Osteocyte (in vitro differentiated cells): ENCODE data around the gene PAFAH2. TPM values are rescaled to one million over a fixed set of nuclear protein-coding genes. Genes with fewer than 3 reads are reported as not detected.

Experiments
- DNase-seq: peaks from one replicate; pipeline ENCODE4 v3.0.0; 2021; ENCODE audit warnings: mixed read lengths; ENCODE audit not compliant: unreplicated experiment; ENCODE audit errors: extremely low spot score
- H3K27ac Mint-ChIP-seq: one replicate; pipeline ENCODE4 v1.8.0; 2021; ENCODE audit warnings: mild to moderate bottlenecking, mixed read lengths; ENCODE audit not compliant: unreplicated experiment
- H3K27me3 Mint-ChIP-seq: one replicate; pipeline ENCODE4 v1.8.0; 2021; ENCODE audit warnings: mixed read lengths; ENCODE audit not compliant: unreplicated experiment
- H3K36me3 Mint-ChIP-seq: one replicate; pipeline ENCODE4 v1.8.0; 2021; ENCODE audit warnings: mixed read lengths; ENCODE audit not compliant: unreplicated experiment
- H3K4me1 Mint-ChIP-seq: one replicate; pipeline ENCODE4 v1.8.0; 2021; ENCODE audit warnings: mixed read lengths; ENCODE audit not compliant: unreplicated experiment
- H3K4me3 Mint-ChIP-seq: one replicate; pipeline ENCODE4 v1.8.0; 2021; ENCODE audit warnings: mild to moderate bottlenecking, moderate library complexity, mixed read lengths; ENCODE audit not compliant: unreplicated experiment
- H3K9me3 Mint-ChIP-seq: one replicate; pipeline ENCODE4 v1.8.0; 2021; ENCODE audit warnings: mixed read lengths; ENCODE audit not compliant: unreplicated experiment
- total RNA-seq: library from RNA; stranded (reverse); gene quantifications from 2 replicates; pipeline ENCODE4 v1.2.1, GENCODE V29; 2021
- TF ChIP-seq, protein P1 (sequence below): fragments of 200-600 bp; sonication (generic); IDR thresholded peaks from 2 replicates; pipeline ENCODE4 v1.5.0; 2021; ENCODE audit warnings: antibody characterized with exemption, mild to moderate bottlenecking, moderate library complexity

PAFAH2 gene
- total RNA-seq, 1 donor from 2014 or later = 10.4 TPM

DNA sequence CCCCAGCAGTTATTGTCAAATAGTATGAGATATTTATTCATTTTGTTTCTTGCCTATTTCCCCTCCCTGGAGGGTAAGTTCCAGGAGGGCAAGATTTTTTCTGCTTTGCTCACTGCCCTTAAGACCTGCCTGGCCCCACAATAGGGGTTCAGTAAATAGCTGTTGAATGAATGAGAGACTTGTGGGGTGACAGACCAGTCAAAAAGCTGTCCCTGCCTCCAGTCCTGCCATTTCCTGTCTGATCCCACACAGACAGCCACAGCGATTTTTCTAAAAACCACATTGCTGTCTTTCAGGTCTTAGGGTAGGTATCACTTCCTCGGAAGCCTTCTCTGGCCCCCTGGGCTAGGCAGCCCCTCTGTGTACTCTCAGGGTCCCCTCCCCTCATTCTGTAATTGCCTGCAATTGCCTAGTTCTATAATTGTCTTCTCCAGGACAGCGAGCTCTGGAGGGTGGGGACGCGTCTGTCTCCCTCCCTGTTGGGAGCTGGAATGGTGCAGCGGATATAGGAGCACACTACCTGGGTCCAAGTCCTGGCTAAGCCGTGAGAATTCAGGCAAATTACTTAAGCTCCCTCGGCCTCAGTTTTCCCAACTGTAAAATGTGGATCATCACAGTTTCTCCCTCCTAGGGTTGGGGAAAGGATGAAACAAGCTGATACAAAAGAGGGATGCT is 21.9 kb upstream of the PAFAH2 start:
- peaks cover 33% of the 10 kb centered on the region for H3K4me1 Mint-ChIP-seq
- DNase-seq = no peak
- no peaks in the 10 kb centered on the region for H3K36me3 Mint-ChIP-seq

DNA sequence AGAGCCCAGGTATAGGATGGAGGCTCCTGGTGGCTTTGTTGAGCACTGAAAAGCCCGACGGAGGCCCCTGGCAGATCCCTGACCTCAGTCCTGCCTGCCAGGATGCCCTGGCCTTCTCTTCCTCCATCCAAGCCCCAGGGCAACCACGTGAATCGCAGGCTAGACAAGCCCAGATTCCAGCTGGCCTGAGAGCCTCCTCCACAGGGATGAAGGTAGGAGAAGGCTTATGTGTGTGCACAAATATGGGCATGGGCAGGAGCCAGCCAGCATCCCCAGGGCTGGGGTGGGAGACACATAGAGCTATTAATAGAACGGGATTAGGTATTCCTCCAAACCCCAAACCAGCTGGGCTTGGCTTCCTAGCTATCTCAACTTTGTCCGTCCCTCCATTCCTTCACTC is 19.7 kb upstream of the PAFAH2 start:
- no peak for DNase-seq
- Mint-ChIP-seq H3K9me3 (no peaks in the 10 kb centered on the region), H3K4me3 (no peak overlapping the region), H3K36me3 (no peaks in the 10 kb centered on the region), H3K27ac (no peak overlapping the region), H3K27me3 (no peaks in the 10 kb centered on the region), H3K4me1 (peaks cover 33% of the 10 kb centered on the region)
- TF ChIP-seq, protein P1, sequence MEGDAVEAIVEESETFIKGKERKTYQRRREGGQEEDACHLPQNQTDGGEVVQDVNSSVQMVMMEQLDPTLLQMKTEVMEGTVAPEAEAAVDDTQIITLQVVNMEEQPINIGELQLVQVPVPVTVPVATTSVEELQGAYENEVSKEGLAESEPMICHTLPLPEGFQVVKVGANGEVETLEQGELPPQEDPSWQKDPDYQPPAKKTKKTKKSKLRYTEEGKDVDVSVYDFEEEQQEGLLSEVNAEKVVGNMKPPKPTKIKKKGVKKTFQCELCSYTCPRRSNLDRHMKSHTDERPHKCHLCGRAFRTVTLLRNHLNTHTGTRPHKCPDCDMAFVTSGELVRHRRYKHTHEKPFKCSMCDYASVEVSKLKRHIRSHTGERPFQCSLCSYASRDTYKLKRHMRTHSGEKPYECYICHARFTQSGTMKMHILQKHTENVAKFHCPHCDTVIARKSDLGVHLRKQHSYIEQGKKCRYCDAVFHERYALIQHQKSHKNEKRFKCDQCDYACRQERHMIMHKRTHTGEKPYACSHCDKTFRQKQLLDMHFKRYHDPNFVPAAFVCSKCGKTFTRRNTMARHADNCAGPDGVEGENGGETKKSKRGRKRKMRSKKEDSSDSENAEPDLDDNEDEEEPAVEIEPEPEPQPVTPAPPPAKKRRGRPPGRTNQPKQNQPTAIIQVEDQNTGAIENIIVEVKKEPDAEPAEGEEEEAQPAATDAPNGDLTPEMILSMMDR = no peak

More for the DNA sequence above, 21.9 kb upstream of the PAFAH2 start:
- TF ChIP-seq, protein P1 = no peak
- Mint-ChIP-seq H3K4me3 (no peak overlapping the region), H3K27me3 (no peaks in the 10 kb centered on the region), H3K27ac (no peak overlapping the region), H3K9me3 (no peaks in the 10 kb centered on the region)

DNA sequence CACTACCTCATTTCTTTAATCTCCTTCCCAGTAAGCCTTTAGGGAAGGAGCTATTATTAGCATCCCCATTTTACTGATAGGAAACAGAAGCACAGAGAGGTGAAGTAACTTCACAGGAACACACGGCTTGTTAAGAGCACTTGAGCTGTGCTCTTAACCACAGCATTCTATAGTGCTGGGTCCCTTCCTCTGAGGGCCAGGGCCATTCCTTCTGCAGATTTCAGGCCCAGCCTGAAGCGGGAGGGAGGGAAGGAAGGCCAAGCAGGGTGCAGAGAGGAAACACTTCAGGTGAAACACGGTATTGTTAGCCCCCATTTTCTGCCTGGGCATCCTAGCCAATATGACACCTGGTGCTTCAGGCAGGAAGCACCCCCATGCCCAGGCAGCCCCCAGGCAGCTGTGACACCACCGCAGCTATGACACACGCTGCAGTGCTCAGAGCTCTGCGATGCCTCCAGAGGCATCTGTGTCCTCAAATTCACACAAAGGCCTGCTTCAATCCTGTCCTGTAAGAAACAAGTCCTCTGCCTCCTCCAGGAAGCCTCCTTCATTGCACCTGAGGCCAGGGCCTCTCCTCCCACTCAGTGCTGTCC is 19.2 kb upstream of the PAFAH2 start:
- H3K27me3 Mint-ChIP-seq = no peaks in the 10 kb centered on the region
- H3K36me3 Mint-ChIP-seq = no peaks in the 10 kb centered on the region
- peaks cover 33% of the 10 kb centered on the region for H3K4me1 Mint-ChIP-seq
- no peak for DNase-seq
- TF ChIP-seq, protein P1 = no peak
- no peaks in the 10 kb centered on the region for H3K9me3 Mint-ChIP-seq
- H3K27ac Mint-ChIP-seq = no peak overlapping the region
- no peak overlapping the region for H3K4me3 Mint-ChIP-seq

DNA sequence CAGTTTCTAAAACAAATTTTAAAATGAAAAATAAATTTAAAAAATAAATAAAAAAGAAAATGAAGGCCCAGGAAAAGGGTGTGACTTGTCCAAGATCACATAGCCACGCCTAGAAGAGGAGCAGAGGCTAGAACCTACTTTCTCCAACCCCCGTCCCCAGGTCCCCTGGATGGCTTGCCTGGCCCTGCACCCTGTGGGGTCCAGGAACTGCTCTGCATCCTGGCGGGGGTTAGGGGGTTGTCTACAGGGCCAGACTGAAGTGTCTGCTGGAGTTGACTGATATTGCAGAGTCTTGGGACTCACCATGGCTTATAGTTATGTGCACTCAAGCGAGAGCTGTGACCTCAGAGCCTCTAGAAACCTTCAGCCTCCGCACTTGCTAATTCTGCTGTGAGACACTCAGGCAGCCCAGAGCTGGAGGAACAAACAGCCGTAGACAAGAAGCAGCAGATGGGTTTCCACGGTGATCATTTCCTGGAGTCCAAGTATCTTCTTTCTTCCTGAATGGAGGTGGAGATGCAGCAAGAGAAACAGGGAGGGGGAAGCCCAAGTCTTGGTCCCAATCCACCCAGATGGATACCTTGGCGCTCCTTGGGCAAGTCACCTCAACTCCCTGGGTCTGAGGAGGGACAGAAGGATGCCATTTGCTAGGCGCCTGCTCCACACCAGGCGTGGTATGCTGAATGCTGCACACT is 18.5 kb upstream of the PAFAH2 start:
- no peaks in the 10 kb centered on the region for H3K9me3 Mint-ChIP-seq
- no peak for DNase-seq
- no peak overlapping the region for H3K4me3 Mint-ChIP-seq
- TF ChIP-seq, protein P1 = no peak
- peaks cover 28% of the 10 kb centered on the region for H3K4me1 Mint-ChIP-seq
- no peaks in the 10 kb centered on the region for H3K36me3 Mint-ChIP-seq
- H3K27me3 Mint-ChIP-seq = no peaks in the 10 kb centered on the region
- H3K27ac Mint-ChIP-seq = no peak overlapping the region

DNA sequence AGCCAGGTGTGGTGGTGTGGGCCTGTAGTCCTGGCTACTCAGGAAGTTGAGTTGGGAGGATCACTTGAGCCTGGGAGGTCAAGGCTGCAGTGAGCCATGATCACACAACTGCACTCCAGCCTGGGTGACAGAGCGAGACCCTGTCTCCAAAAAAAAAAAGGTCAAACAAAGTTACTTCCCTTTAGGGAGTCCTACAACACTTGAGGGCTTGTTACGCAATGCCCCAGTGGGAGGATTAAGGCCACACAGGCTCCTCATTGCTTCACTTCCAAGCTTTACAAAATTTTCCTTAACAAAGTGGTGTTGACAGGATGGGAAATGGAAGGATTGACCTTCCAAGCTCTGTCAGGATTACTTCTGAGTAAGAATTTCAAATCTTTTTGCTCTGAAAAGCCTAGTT is 17.5 kb upstream of the PAFAH2 start:
- no peak overlapping the region for H3K4me3 Mint-ChIP-seq
- no peaks in the 10 kb centered on the region for H3K27me3 Mint-ChIP-seq
- peaks cover 27% of the 10 kb centered on the region for H3K4me1 Mint-ChIP-seq
- TF ChIP-seq, protein P1 = no peak
- H3K36me3 Mint-ChIP-seq = no peaks in the 10 kb centered on the region
- H3K27ac Mint-ChIP-seq = no peak overlapping the region
- H3K9me3 Mint-ChIP-seq = no peaks in the 10 kb centered on the region
- DNase-seq = no peak
